GM12878 (cell line): Measurements from ENCODE around the gene BEAN1. TPM values are rescaled to one million over a fixed set of nuclear protein-coding genes. Genes with fewer than 3 reads are reported as not detected.

ENCODE experiments used
- ATAC-seq: fragments of 200-7000 bp; cut with Tn5 transposase; 3 replicates; pipeline ENCODE4 v1.9.1; 2020; ENCODE audit warnings: mild to moderate bottlenecking, moderate library complexity
- BruUV-seq: library from RNA; stranded (reverse); fragments of 400-500 nt; replicated peaks from 2 replicates; lab custom pipeline; 2021; lab: Mats Ljungman, UMichigan
- CTCF ChIA-PET: fragments of 300-600 bp; sonication (Branson Sonifier 250); formaldehyde crosslinking; extraction: SDS; loops from one replicate; lab custom pipeline; 2021; ENCODE audit warnings: inconsistent platforms; lab: Yijun Ruan, JAX
- POLR2A ChIA-PET: fragments of 350-600 bp; formaldehyde crosslinking; extraction: SDS; loops from one replicate; lab custom pipeline; 2021; ENCODE audit warnings: inconsistent platforms; lab: Charles Lee
- RAD21 ChIA-PET: fragments of 300-600 bp; sonication (Branson Sonifier 250); formaldehyde crosslinking; loops from one replicate; lab custom pipeline; 2023; ENCODE audit warnings: antibody characterized with exemption; ENCODE audit not compliant: unreplicated experiment; lab: Charles Lee
- SMC1A ChIA-PET: fragments of 300-600 bp; sonication (Branson Sonifier 250); formaldehyde crosslinking; loops from one replicate; lab custom pipeline; 2023; ENCODE audit not compliant: unreplicated experiment, uncharacterized antibody; lab: Charles Lee
- DNase-seq: peaks from one replicate; pipeline ENCODE4 v3.0.0-alpha.2; 2011; ENCODE audit warnings: low read depth, low spot score
- FAIRE-seq: peaks from 3 replicates; lab custom pipeline; 2011; peaks lifted over from hg19 to GRCh38; lab: Jason Lieb, UNC
- H2AFZ ChIP-seq: 2 replicates; pipeline ENCODE4 v1.6.0; 2011; ENCODE audit warnings: low read depth, low read length, control low read depth; ENCODE audit not compliant: control insufficient read depth
- H3K27ac ChIP-seq: 2 replicates; pipeline ENCODE4 v1.5.1; 2011; ENCODE audit warnings: control low read depth; ENCODE audit not compliant: control insufficient read depth, insufficient read depth
- H3K27me3 ChIP-seq, 2 experiments: replicated peaks in 1 of 2; 2 replicates each; pipeline versions ENCODE4 v1.6.0 to v1.6.1; 2011; ENCODE audit warnings: low read length in 1 of 2; ENCODE audit not compliant: control insufficient read depth in 2 of 2, insufficient read depth in 2 of 2
- H3K36me3 ChIP-seq, 2 experiments: 2 replicates each; pipeline ENCODE4 v1.5.1; 2011; ENCODE audit warnings: low read length in 1 of 2; ENCODE audit not compliant: control insufficient read depth in 2 of 2, insufficient read depth in 2 of 2
- H3K4me1 ChIP-seq: 2 replicates; pipeline ENCODE4 v1.6.1; 2011; ENCODE audit warnings: mild to moderate bottlenecking, low read length, moderate library complexity, mixed read lengths; ENCODE audit not compliant: control insufficient read depth, insufficient read depth
- H3K4me2 ChIP-seq: 2 replicates; pipeline ENCODE4 v1.6.0; 2011; ENCODE audit warnings: control low read depth; ENCODE audit not compliant: control insufficient read depth, insufficient read depth
- H3K4me3 ChIP-seq: fragments of 200-600 bp; sonication (generic); 2 replicates; pipeline ENCODE4 v1.5.1; 2016
- H3K79me2 ChIP-seq: 2 replicates; pipeline ENCODE4 v1.6.0; 2011; ENCODE audit warnings: low read length; ENCODE audit not compliant: control insufficient read depth, insufficient read depth
- H3K9ac ChIP-seq: 2 replicates; pipeline ENCODE4 v1.8.0; 2011; ENCODE audit warnings: low read length, control low read depth, mixed read lengths; ENCODE audit not compliant: control insufficient read depth, insufficient read depth
- H3K9me3 ChIP-seq: replicated peaks from 3 replicates; pipeline ENCODE4 v1.5.1; 2011; ENCODE audit warnings: mild to moderate bottlenecking, low read length; ENCODE audit not compliant: control insufficient read depth, insufficient read depth
- H4K20me1 ChIP-seq: 2 replicates; pipeline ENCODE4 v1.6.0; 2011; ENCODE audit not compliant: control insufficient read depth, insufficient read depth
- BRCA1 ChIP-seq: IDR thresholded peaks from 2 replicates; pipeline ENCODE4 v1.6.1; 2011; ENCODE audit warnings: low read depth, low read length, improper control_type of control experiment
- CBX5 ChIP-seq: sonication (generic); IDR thresholded peaks from 2 replicates; pipeline ENCODE4 v1.6.1; 2016; ENCODE audit warnings: low read depth, moderate library complexity, mild to moderate bottlenecking, inconsistent platforms
- CHD1 ChIP-seq: IDR thresholded peaks from 2 replicates; pipeline ENCODE4 v1.6.1; 2012; ENCODE audit warnings: low read depth, low read length, improper control_type of control experiment
- CREB1 ChIP-seq: IDR thresholded peaks from 2 replicates; pipeline ENCODE4 v1.6.1; 2012; ENCODE audit warnings: low read depth, mild to moderate bottlenecking, inconsistent platforms
- E4F1 ChIP-seq: fragments of 450-650 bp; IDR thresholded peaks from 2 replicates; pipeline ENCODE4 v1.6.1; 2018; ENCODE audit warnings: borderline replicate concordance, mild to moderate bottlenecking; ENCODE audit not compliant: partially characterized antibody
- ESRRA ChIP-seq: IDR thresholded peaks from 2 replicates; pipeline ENCODE4 v1.6.1; 2012; ENCODE audit warnings: mild to moderate bottlenecking, low read length, improper control_type of control experiment
- ETV6 ChIP-seq, 2 experiments: fragments of 450-650 bp in 1 of 2; IDR thresholded peaks in 1 of 2; conservative IDR thresholded peaks in 1 of 2; 2 replicates each; pipeline ENCODE4 v1.6.1; 2014; ENCODE audit warnings: antibody characterized with exemption in 1 of 2, borderline replicate concordance in 1 of 2, low read depth in 1 of 2, mild to moderate bottlenecking in 1 of 2, moderate library complexity in 1 of 2
- IRF4 ChIP-seq: IDR thresholded peaks from 2 replicates; pipeline ENCODE4 v1.6.1; 2011; ENCODE audit warnings: low read depth, low read length
- NR2F1 ChIP-seq: fragments of 450-650 bp; conservative IDR thresholded peaks from 2 replicates; pipeline ENCODE4 v1.6.1; 2017; ENCODE audit warnings: mild to moderate bottlenecking
- YY1 ChIP-seq: IDR thresholded peaks from 2 replicates; pipeline ENCODE4 v1.6.1; 2011; ENCODE audit warnings: low read depth, mild to moderate bottlenecking, low read length
- WGBS: methylation state at CpG from one replicate; pipeline ENCODE4 v1.1.6; 2016; ENCODE audit warnings: low lambda C conversion rate; ENCODE audit not compliant: insufficient replicate concordance, insufficient coverage; ENCODE audit errors: missing lambda C conversion rate; 5-methylcytosine and 5-hydroxymethylcytosine counted together
- in situ Hi-C: fragments of 300-500 bp; cut with MboI; formaldehyde crosslinking; loops from 9 replicates; pipeline ENCODE4 v1.14.3; 2018; ENCODE audit warnings: mixed read lengths
- intact Hi-C: fragments of 100-400 bp; cut with micrococcal nuclease; formaldehyde crosslinking; loops from one replicate; pipeline ENCODE4 v1.14.2; 2022; ENCODE audit not compliant: unreplicated experiment
- polyA plus RNA-seq, 11 experiments: library from polyadenylated mRNA; depleted of rRNA in 4 of 11; unstranded in 6 of 11; stranded (reverse) in 5 of 11; fragments of >200 nt; fragmentation: Nextera tagmentation in 4 of 11; fragmentation: Illumina TruSeq in 1 of 11; extraction: Ambion mirVana in 4 of 11; extraction: Trizol in 1 of 11; gene quantifications; 1 replicate in 1 of 11; 2 replicates in 10 of 11; pipeline versions ENCODE4 v1.2.1 to v1.2.3, GENCODE V29; 2011 to 2016; ENCODE audit warnings: inconsistent platforms in 2 of 11, missing spikeins in 2 of 11, low read depth in 1 of 11
- total RNA-seq, 4 experiments: library from RNA; depleted of rRNA in 3 of 4; stranded (reverse); fragments of >200 nt in 3 of 4; fragmentation: Illumina TruSeq in 1 of 4; extraction: Trizol in 1 of 4; gene quantifications; 2 replicates each; pipeline versions ENCODE4 v1.2.1 to v1.2.3, GENCODE V29; 2013 to 2021

The BEAN1 gene
- total and polyA plus RNA-seq, 10 of the 15 experiments (the other 5 are each of a cell fraction or from before 2014, with no cell fraction given), result not detected

DNA sequence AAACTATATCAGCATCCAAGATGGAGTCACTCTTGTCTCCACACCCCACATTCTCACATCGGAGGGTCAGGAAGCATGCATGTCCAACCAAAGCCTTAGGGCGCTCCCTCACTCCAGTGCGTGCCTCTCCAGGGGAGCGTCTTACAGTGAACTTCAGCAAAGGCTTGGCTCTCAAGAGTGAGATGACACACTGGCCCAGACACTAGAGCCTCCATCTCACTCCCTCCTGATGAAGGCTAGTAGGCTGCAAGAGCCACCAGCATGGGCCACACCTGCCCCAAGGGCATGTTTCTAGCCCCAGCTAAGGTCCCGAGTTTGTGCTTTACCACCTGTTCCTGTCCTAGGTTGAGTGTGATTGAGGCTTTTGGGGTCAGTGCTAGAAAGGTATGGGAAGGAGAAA lies 40.5 kb downstream of the BEAN1 start:
- Histone ChIP-seq H3K36me3 (no peaks in the 10 kb centered on the region), H2AFZ (no peak overlapping the region), H3K27ac (no peak overlapping the region), H3K4me2 (no peak overlapping the region), H3K4me1 (no peaks in the 10 kb centered on the region), H4K20me1 (no peaks in the 10 kb centered on the region), H3K9me3 (no peaks in the 10 kb centered on the region), H3K9ac (no peak overlapping the region), H3K79me2 (no peaks in the 10 kb centered on the region), H3K4me3 (no peak overlapping the region), H3K27me3 (peaks cover 0 to 3% of the 10 kb centered on the region in 2 experiments; a peak in 3 of 4 replicates)
- no peak for ATAC-seq
- SMC1A ChIA-PET, result interaction anchor here (1.4 to 1.8 kb wide), 2 partner anchors 9 to 61 kb away, joined by 3 to 5 read pairs; no protein-coding TSS in a partner anchor
- WGBS, result 59% methylated on average over 5 of the region's 5 CpGs
- CTCF ChIA-PET, result interaction anchor here (1.2 kb wide), 1 partner anchor 9 kb away, joined by 6 read pairs; no protein-coding TSS in a partner anchor
- POLR2A ChIA-PET, result no interaction called here
- TF ChIP-seq ESRRA (no peak), NR2F1 (no peak), ETV6 (conservative IDR thresholded peaks at IDR 0.05 in 1 of 2, IDR thresholded peaks at IDR 0.05 in 1 of 2; ENCODE audit: borderline replicate concordance in 1 of 2, low read depth in 1 of 2) (no peak), CBX5 (no peak), CREB1 (no peak)
- in situ Hi-C loops, result no loop called here
- RAD21 ChIA-PET, result no interaction called here
- no peak for FAIRE-seq
- DNase-seq, result no peak
- intact Hi-C loops, result no loop called here
- BruUV-seq, result no TSS peak

- Histone ChIP-seq H3K79me2 (no peaks in the 10 kb centered on the region), H3K4me2 (no peak overlapping the region), H4K20me1 (no peaks in the 10 kb centered on the region), H3K27ac (no peak overlapping the region), H3K4me1 (no peaks in the 10 kb centered on the region), H3K9me3 (no peaks in the 10 kb centered on the region), H3K27me3 (peaks cover 0 to 3% of the 10 kb centered on the region in 2 experiments; a peak in 3 of 4 replicates), H2AFZ (no peak overlapping the region), H3K9ac (no peak overlapping the region), H3K36me3 (no peaks in the 10 kb centered on the region), H3K4me3 (no peak overlapping the region)
- intact Hi-C loops (no loop called here), in situ Hi-C loops (no loop called here)
- DNase-seq, result no peak
- ATAC-seq, result no peak; the same call in 2 of the 3 replicates
- SMC1A ChIA-PET, result interaction anchor here (1.4 to 1.8 kb wide), 2 partner anchors 8 to 62 kb away, joined by 3 to 5 read pairs; no protein-coding TSS in a partner anchor
- FAIRE-seq, result no peak
- WGBS, result 37% methylated on average over 11 of the region's 11 CpGs
- CTCF ChIA-PET, result interaction anchor here (0.7 to 1.3 kb wide), 3 partner anchors 8 to 75 kb away, joined by 3 to 6 read pairs (median 4); no protein-coding TSS in a partner anchor
- no peak for TF ChIP-seq IRF4
- no peak for TF ChIP-seq YY1
- TF ChIP-seq BRCA1, result no peak
- no peak for TF ChIP-seq CHD1
- TF ChIP-seq E4F1, result no peak
- POLR2A ChIA-PET, result interaction anchor here (0.6 kb wide), 1 partner anchor 8 kb away, joined by 3 read pairs; no protein-coding TSS in a partner anchor
- no TSS peak for BruUV-seq
- RAD21 ChIA-PET, result no interaction called here
Measured at GRCh38 chr16:66468321-66468965, 41.3 kb downstream of the BEAN1 start.
